Activated CD8-positive, alpha-beta T cell treated with anti-CD3 and anti-CD28 coated beads, Interleukin-2, amount 10 ng/mL, durations not matched to agents 7 days and 5 days (primary cell): ENCODE results near the gene CTIF. TPM values are rescaled to one million over a fixed set of nuclear protein-coding genes. Genes with fewer than 3 reads are reported as not detected.

Experiments used
- ATAC-seq: fragments of 150-1000 bp; cut with Tn5 transposase; one replicate; pipeline ENCODE4 v1.10.0; 2021; ENCODE audit warnings: moderate library complexity
- CTCF ChIA-PET: fragments of 350-600 bp; sonication (Branson Sonifier 250); formaldehyde crosslinking; loops from one replicate; lab custom pipeline; 2021; ENCODE audit warnings: antibody characterized with exemption; lab: Charles Lee
- POLR2A ChIA-PET: fragments of 350-600 bp; sonication (Branson Sonifier 250); formaldehyde crosslinking; loops from one replicate; lab custom pipeline; 2021; ENCODE audit warnings: antibody characterized with exemption; lab: Charles Lee
- DNase-seq: peaks from one replicate; pipeline ENCODE4 v3.0.0-alpha.2; 2020
- H3K27ac Mint-ChIP-seq: one replicate; pipeline ENCODE4 v1.8.0; 2021; ENCODE audit warnings: mild to moderate bottlenecking, mixed read lengths
- H3K27me3 Mint-ChIP-seq: one replicate; pipeline ENCODE4 v1.8.0; 2021; ENCODE audit warnings: low read depth, mixed read lengths
- H3K36me3 Mint-ChIP-seq: one replicate; pipeline ENCODE4 v1.8.0; 2021; ENCODE audit warnings: low read depth, mixed read lengths
- H3K4me1 Mint-ChIP-seq: one replicate; pipeline ENCODE4 v1.8.0; 2021; ENCODE audit warnings: low read depth, mixed read lengths
- H3K4me3 Mint-ChIP-seq: one replicate; pipeline ENCODE4 v1.8.0; 2021; ENCODE audit warnings: mild to moderate bottlenecking, mixed read lengths
- H3K9me3 Mint-ChIP-seq: one replicate; pipeline ENCODE4 v1.8.0; 2022; ENCODE audit warnings: mixed read lengths; ENCODE audit not compliant: insufficient read depth
- total RNA-seq, 2 experiments: library from RNA; stranded (reverse); gene quantifications; one replicate each; pipeline ENCODE4 v1.2.3, GENCODE V29; 2021

Gene CTIF
- total RNA-seq, 2 experiments from 2014 or later = 1.3 to 2.1 TPM

DNA sequence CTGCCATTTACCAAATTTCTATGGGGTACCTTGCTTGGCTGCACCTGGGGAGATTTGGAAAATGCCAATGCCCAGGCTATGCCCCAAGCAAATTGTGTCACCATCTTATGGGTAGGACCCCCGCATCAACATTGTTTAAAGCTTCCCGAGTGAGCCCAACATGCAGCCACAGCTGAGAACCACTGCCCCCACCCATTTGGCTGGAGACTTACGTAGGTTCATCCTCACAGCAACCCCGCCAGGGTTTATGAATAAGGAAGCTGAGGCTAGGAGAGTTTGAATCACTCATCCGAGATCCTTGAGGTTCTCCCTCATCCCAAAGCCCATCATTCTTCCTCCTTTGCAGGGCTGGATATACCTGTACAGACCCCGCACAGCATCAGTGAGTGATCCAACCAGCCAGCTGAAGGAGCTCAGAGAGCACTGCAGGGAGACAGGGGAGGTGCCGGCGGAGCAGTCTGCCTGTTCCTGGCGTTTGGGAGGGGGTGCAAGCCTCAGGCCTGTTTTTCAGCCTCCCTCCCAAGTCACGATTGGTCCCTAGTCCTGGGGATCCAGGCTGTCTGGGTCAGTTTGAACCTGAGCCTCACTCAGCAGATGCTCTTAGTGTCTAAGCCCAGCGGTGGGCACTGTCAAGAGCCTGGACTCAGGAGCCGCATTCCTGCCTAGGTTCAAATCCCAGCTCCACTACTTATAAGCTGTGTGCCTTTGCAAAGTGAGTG, 247.1 kb downstream of the CTIF start:
- POLR2A ChIA-PET = no interaction called here
- H3K27ac Mint-ChIP-seq = peak overlapping the region; percentile 84

DNA sequence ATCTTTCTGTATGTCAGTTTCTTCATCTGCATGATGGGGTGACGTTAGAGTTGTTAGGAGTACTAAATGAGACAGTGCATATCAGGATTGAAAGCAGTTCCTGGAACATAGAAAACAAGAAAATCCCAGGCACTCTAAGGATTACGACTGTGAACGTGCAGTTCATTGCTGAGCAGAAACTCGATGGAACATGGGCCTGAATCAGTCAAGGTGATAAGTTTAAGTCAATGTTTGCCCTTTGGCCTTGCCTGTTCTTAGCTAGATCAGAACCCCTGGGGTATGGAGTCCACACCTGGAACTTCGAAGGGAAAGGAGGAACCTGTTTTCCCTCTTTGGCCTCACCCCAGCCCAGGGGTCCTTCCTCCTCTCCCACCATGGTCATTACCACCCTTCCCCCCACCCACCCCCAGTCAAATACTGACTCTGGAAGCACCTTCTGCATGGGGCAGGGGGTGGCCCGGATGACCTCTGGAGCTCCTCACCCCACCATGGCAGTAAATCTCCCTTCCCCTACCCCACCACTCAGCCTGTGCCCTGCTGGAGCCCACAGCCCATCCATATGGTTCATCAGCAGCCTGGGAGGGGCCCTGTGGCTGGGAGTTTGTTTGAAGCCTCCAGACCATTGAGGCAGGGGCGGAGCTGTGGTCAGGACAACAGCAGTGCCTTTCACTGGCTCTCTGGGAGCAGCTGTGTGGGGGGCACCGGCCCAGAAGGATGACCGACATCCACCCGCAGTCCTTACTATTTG, 247.8 kb downstream of the CTIF start:
- Mint-ChIP-seq H3K9me3 (no peaks in the 10 kb centered on the region), H3K27ac (no peak overlapping the region), H3K4me3 (no peak overlapping the region), H3K4me1 (peaks cover 41% of the 10 kb centered on the region), H3K36me3 (no peaks in the 10 kb centered on the region), H3K27me3 (no peaks in the 10 kb centered on the region)
- no peak for DNase-seq
- ChIA-PET POLR2A (no interaction called here), CTCF (interaction anchor here (0.8 to 1.9 kb wide), 6 partner anchors 8 to 256 kb away, joined by 3 to 7 read pairs (median 4); no protein-coding TSS in a partner anchor)
- ATAC-seq = no peak

More for the DNA sequence above, 247.1 kb downstream of the CTIF start:
- Mint-ChIP-seq H3K27me3 (no peaks in the 10 kb centered on the region), H3K4me3 (no peak overlapping the region), H3K9me3 (no peaks in the 10 kb centered on the region), H3K4me1 (peaks cover 39% of the 10 kb centered on the region), H3K36me3 (no peaks in the 10 kb centered on the region)
- no peak for DNase-seq
- ATAC-seq = no peak
- CTCF ChIA-PET = interaction anchor here (0.8 to 1.9 kb wide), 11 partner anchors 8 to 256 kb away, joined by 3 to 12 read pairs (median 4); no protein-coding TSS in a partner anchor

DNA sequence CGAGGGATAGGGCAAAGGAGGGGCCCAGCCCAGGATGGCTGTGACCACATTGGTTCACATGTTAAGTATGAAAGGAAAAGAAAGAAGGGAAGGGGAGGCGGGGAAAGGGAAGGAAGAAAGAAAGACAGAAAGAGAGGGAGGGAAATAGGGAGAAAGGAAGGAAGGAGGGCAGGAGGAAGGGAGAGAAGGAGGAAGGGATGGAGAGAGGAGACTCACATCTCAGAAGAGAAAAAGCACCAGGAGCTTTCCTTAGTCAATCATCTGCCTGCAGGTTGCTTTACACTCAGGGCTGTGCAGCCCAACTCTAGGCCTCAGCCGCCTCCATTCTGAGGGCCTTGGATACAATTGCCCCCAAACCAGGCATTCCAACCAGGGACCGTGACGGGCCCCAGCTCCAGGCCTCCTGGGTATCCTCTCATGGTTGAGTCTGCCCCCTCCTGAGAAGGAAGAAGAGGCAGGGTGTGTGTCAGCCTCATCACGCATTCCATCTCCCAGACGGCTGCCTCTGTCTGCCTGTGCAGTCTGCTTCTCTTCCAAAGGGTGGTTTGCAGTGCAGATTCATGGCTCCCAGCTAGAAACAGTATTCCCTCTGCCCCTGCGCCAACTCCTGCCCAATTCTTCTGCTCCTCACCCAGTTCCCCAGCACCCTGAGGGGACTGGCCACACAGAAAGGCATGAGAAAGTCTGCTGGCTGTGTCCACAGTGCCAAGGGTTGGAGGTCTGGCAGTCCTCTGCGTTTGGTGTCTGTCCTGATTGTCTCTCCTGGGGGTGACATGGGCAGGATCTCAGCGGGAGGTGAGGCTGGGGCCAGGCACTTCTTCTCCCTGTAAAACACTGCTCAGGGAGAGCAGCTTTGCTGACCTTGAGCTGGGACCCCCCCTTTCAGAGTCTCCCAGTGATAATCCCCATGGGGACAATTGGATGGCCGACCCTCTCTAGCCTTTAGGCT, 248.6 kb downstream of the CTIF start:
- Mint-ChIP-seq H3K27ac (no peak overlapping the region), H3K4me3 (no peak overlapping the region), H3K27me3 (no peaks in the 10 kb centered on the region), H3K4me1 (peaks cover 41% of the 10 kb centered on the region), H3K36me3 (no peaks in the 10 kb centered on the region), H3K9me3 (no peaks in the 10 kb centered on the region)
- ATAC-seq = no peak
- no peak for DNase-seq
- ChIA-PET CTCF (interaction anchor here (1.3 kb wide), 1 partner anchor 11 kb away, joined by 5 read pairs; no protein-coding TSS in a partner anchor), POLR2A (no interaction called here)

DNA sequence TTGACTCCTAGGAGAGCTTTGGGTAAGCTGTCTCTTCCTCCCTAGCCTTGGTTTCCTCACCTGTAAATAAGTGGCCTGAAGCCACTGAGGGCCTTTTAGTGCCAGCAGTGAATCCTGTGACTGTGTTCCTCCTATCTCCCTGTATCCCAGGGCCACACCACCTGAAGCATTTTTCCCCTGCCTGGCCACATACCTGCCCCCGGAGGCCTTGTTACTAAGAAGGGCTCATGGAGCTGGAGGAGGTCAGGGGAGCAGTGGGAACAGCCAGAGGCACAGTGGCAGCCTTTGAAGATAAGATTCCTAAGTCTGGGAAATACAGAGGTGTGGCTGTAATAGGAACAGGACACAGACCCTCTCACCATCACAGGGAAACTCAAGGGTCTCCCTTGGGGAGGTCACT, 249.5 kb downstream of the CTIF start:
- POLR2A ChIA-PET = no interaction called here
- no peaks in the 10 kb centered on the region for H3K9me3 Mint-ChIP-seq
- H3K27me3 Mint-ChIP-seq = no peaks in the 10 kb centered on the region
- CTCF ChIA-PET = interaction anchor here (1.2 to 1.3 kb wide), 2 partner anchors 10 to 12 kb away, joined by 3 to 5 read pairs; no protein-coding TSS in a partner anchor
- ATAC-seq = no peak
- H3K36me3 Mint-ChIP-seq = no peaks in the 10 kb centered on the region
- DNase-seq = no peak
- H3K4me1 Mint-ChIP-seq = peaks cover 41% of the 10 kb centered on the region
- no peak overlapping the region for H3K4me3 Mint-ChIP-seq
- peak overlapping the region; percentile 13 for H3K27ac Mint-ChIP-seq

DNA sequence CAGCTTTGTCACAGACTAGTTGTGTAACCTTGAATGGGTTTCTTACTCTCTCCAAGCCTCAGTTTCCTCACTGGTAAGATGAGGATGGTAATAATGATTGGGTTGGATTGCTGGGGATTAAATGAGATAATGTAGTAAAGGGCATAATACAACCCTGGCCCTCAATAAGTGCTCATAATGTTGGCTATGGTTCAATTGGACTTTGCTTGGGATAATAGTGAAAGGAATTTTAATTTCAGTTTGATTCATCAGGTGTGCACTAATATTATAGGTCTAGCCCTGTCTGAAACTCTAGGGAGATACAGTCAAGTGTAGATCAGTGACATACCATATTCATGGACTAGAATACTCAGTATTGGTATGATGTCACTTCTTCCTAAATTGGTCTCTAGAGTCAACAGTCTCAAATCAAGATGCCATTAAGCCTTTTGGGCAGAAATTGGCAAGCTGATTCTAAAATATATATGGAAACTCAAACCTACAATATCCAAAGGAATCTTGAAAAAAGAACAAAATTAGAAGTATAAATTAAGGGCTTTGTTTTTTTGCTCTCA, 250.5 kb downstream of the CTIF start:
- H3K27me3 Mint-ChIP-seq = peaks cover 2% of the 10 kb centered on the region
- DNase-seq (no peak), ATAC-seq (no peak)
- no peak overlapping the region for H3K4me3 Mint-ChIP-seq
- no peak overlapping the region for H3K27ac Mint-ChIP-seq
- H3K9me3 Mint-ChIP-seq = no peaks in the 10 kb centered on the region
- H3K36me3 Mint-ChIP-seq = no peaks in the 10 kb centered on the region
- CTCF ChIA-PET = interaction anchor here (1.2 kb wide), 1 partner anchor 11 kb away, joined by 3 read pairs; no protein-coding TSS in a partner anchor
- H3K4me1 Mint-ChIP-seq = peaks cover 33% of the 10 kb centered on the region
- POLR2A ChIA-PET = no interaction called here

DNA sequence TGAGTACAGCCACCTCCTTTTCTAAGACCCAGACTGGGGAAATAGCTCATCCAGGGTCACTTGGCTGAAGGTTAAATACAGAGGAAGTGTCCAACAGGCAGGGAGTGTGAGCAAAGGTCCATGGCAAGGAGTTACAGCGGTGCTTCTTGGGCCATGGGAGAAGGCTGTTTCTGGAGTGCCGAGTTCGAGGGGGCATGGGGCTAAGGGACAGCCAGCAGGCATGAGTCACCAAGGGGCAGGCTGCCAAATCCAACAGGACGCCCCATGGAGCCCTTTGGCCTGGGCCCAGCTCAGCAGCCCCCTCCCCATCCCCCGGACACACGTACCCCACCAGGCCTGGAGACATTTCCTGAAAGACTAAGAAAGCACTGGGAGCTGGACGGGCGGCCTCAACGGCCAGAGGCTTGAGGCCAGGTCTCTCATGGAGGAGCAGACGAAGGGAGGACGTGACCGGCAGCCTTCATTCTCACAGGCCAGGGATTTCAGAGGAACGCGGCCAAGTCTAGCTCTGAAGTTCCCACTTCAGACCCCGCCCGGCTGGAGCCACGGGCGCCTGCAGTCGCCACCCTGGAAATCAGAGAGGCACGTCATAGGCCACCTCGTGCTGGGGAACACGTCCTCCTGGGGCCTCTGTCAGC, 251.5 kb downstream of the CTIF start:
- Mint-ChIP-seq H3K36me3 (no peaks in the 10 kb centered on the region), H3K4me3 (no peak overlapping the region), H3K27me3 (peaks cover 4% of the 10 kb centered on the region), H3K9me3 (no peaks in the 10 kb centered on the region), H3K4me1 (peaks cover 23% of the 10 kb centered on the region), H3K27ac (no peak overlapping the region)
- ChIA-PET CTCF (no interaction called here), POLR2A (no interaction called here)
- ATAC-seq (no peak), DNase-seq (no peak)

DNA sequence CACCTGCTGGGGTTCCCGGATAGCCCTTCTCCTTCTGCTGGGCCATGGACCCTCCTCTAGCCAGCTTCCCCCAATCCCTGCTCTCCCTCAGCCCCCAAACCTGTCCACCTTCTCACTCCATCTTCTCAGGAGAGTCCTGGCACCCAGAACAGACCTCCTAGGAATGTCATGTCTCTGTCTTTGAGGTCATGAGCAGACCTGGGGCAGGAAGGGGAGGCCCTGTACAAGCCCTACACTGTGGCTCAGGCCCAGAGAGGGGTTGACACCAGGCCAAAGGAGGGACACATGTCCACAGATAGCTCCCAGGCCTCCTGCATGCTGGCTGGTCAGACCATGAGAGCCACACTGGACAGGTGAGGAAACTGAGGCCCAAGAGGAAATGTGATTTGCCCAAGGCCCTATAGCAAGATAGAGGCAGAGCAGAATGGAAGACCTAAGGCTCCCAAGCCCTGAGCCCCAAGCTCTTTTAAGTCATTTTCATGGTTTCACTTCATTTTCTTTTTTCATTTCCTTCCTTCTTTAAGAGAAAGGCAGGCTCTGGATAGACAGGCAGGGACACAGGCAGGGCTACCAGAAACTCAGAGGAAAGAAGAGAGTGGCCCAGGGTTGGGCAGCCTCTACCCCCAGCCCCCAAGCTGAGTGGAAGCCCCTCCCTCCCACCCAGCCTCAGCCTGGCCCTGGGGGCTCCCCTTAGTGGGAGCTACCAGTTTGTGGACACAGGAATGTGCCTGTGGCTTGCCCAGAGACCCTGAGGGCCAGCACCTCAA, 252.2 kb downstream of the CTIF start:
- Mint-ChIP-seq H3K4me1 (peaks cover 16% of the 10 kb centered on the region), H3K27me3 (peaks cover 4% of the 10 kb centered on the region), H3K9me3 (no peaks in the 10 kb centered on the region), H3K27ac (peak overlapping the region; percentile 42), H3K4me3 (no peak overlapping the region), H3K36me3 (no peaks in the 10 kb centered on the region)
- ChIA-PET POLR2A (no interaction called here), CTCF (no interaction called here)
- DNase-seq (no peak), ATAC-seq (no peak)

DNA sequence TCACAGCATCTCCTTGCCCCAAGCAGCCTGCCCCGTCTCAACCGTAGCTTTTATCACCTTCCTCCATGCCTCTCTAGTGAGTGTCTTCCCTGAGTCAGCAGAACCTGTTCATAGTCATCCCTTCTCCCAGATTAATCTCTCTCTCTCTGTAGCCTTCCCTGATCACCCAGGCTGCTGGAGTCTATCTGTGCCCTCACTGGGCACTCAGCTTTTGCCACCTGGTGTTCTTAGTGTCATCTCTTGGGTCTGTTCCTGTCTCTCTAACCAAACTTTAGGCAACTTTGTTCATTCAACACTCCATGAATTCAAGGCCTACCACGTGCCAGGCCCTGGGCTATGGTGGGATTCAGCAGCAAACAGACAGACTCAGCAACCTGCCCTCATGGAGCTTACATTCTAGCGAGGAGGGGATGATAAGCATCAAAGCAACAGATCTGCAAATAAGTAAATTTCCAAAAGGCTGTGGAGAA, 252.8 kb downstream of the CTIF start:
- H3K9me3 Mint-ChIP-seq = no peaks in the 10 kb centered on the region
- DNase-seq (no peak), ATAC-seq (no peak)
- H3K27me3 Mint-ChIP-seq = peaks cover 4% of the 10 kb centered on the region
- ChIA-PET CTCF (no interaction called here), POLR2A (no interaction called here)
- H3K4me1 Mint-ChIP-seq = peaks cover 10% of the 10 kb centered on the region
- no peaks in the 10 kb centered on the region for H3K36me3 Mint-ChIP-seq
- no peak overlapping the region for H3K4me3 Mint-ChIP-seq
- peak overlapping the region; percentile 16 for H3K27ac Mint-ChIP-seq

DNA sequence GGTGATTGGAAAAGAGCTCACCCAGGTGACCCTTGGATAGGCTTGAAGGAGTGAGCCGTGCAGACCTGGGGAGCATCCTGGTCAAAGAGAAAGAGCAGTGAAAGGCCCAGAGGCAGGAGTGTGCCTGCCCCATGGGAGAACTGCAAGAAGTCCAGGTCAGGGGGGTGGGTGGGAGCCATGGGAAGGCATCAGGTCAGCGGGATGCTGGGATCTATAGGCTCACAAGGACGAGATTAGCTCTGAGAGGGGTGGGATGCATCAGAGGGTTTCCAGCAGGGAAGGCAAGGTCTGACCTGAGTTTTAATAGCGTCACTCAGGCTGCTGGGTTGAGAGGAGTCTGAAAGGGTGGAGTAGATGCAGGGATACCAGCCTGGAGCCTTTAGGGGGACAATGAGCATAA, 253.3 kb downstream of the CTIF start:
- Mint-ChIP-seq H3K9me3 (no peaks in the 10 kb centered on the region), H3K4me1 (peaks cover 6% of the 10 kb centered on the region), H3K27ac (no peak overlapping the region), H3K27me3 (peaks cover 4% of the 10 kb centered on the region), H3K4me3 (no peak overlapping the region), H3K36me3 (no peaks in the 10 kb centered on the region)
- CTCF ChIA-PET = no interaction called here
- no peak for ATAC-seq
- POLR2A ChIA-PET = interaction anchor here (1.0 kb wide), 1 partner anchor 42 kb away, joined by 4 read pairs; no protein-coding TSS in a partner anchor
- DNase-seq = no peak

DNA sequence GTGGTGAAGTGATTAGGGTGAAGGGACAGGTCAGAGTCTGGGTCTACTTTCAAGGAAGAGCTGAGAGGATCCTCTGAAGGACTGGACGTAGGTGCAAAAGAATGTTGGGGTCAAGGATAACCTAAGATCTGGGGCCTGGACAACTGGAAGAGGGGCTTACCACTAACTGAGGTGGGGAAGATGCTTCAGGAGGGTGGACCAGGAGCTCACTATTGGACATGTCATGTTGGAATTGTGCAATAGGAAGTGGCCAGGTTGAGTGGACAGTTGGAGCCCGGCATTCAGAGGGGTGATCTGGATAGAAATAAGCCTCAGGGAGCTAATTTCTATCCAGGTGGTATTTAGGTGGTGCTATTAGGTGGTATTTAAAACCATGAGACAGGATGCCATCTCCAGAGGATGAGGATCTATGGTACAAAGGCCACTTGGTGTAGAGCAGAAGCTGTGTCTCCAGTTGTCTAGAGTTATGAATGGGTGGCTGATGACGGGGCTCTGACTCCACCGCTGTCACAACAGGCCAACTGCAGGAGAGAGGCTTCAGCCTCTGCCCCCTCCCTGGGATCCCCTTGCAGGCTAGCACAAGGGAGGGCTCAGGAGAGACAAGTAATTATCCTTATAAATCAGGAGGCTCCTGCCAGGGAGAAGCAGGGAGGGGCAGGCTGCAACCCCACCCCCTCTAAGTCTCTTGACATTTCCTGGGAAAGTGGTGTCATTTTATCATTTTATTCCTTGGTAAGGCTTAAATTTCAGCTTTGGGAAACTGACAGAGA, 254.0 kb downstream of the CTIF start:
- POLR2A ChIA-PET = interaction anchor here (1.0 kb wide), 1 partner anchor 42 kb away, joined by 4 read pairs; no protein-coding TSS in a partner anchor

More for the DNA sequence above, 254.0 kb downstream of the CTIF start:
- Mint-ChIP-seq H3K4me1 (peaks cover 6% of the 10 kb centered on the region), H3K9me3 (no peaks in the 10 kb centered on the region), H3K36me3 (no peaks in the 10 kb centered on the region), H3K27ac (no peak overlapping the region), H3K4me3 (no peak overlapping the region), H3K27me3 (peaks cover 4% of the 10 kb centered on the region)
- DNase-seq (no peak), ATAC-seq (no peak)
- CTCF ChIA-PET = no interaction called here
